Measurements from ENCODE around the gene PKD2.

GRCh38 chr4:88063634-88064296 is 56.3 kb downstream of the PKD2 start:
- no peak for TF ChIP-seq CTCF (IDR thresholded peaks at IDR 0.05)
- TF ChIP-seq POLR2A (IDR thresholded peaks at IDR 0.05), result no peak
- no peak for TF ChIP-seq POLR2AphosphoS5 (IDR thresholded peaks at IDR 0.05; ENCODE audit: insufficient read depth in 1 of 2, low read depth in 1 of 2)

Data from vagina (tissue), 2 donors.